Keratinocyte (primary cell): Measurements from ENCODE around the gene TPM2. TPM values are rescaled to one million over a fixed set of nuclear protein-coding genes. Genes with fewer than 3 reads are reported as not detected.

Source experiments
- DNase-seq: peaks from one replicate; pipeline ENCODE4 v3.0.0-alpha.2; 2011; ENCODE audit warnings: low read depth, missing footprints, low spot score
- FAIRE-seq: peaks from 2 replicates; lab custom pipeline; 2011; peaks lifted over from hg19 to GRCh38; lab: Jason Lieb, UNC
- H2AFZ ChIP-seq: 2 replicates; pipeline ENCODE4 v1.6.0; 2012; ENCODE audit warnings: low read length, control low read depth, inconsistent platforms; ENCODE audit not compliant: control insufficient read depth
- H3K27ac ChIP-seq: 2 replicates; pipeline ENCODE4 v1.5.1; 2011; ENCODE audit warnings: low read length; ENCODE audit not compliant: control insufficient read depth, insufficient read depth
- H3K27me3 ChIP-seq: 3 replicates; pipeline ENCODE4 v1.6.0; 2011; ENCODE audit warnings: low read length; ENCODE audit not compliant: control insufficient read depth, insufficient read depth; ENCODE audit errors: extremely low read depth
- H3K36me3 ChIP-seq, 2 experiments: 2 replicates in 1 of 2; 3 replicates in 1 of 2; pipeline ENCODE4 v1.5.1; 2011; ENCODE audit warnings: low read length in 2 of 2, mild to moderate bottlenecking in 1 of 2; ENCODE audit not compliant: control insufficient read depth in 2 of 2, insufficient read depth in 2 of 2; ENCODE audit errors: extremely low read depth in 1 of 2
- H3K4me1 ChIP-seq: 3 replicates; pipeline ENCODE4 v1.5.1; 2011; ENCODE audit warnings: low read length; ENCODE audit not compliant: control insufficient read depth, insufficient read depth; ENCODE audit errors: extremely low read depth
- H3K4me2 ChIP-seq: 3 replicates; pipeline ENCODE4 v1.6.0; 2011; ENCODE audit warnings: low read depth, low read length; ENCODE audit not compliant: control insufficient read depth, insufficient read depth; ENCODE audit errors: extremely low read depth
- H3K4me3 ChIP-seq, 3 experiments: fragments of 200-600 bp in 1 of 3; sonication (generic) in 1 of 3; 2 replicates in 2 of 3; 3 replicates in 1 of 3; pipeline ENCODE4 v1.5.1; 2011 to 2016; ENCODE audit warnings: low read length in 3 of 3, mild to moderate bottlenecking in 3 of 3, control low read depth in 2 of 3, inconsistent platforms in 1 of 3, low read depth in 1 of 3, mixed read lengths in 1 of 3, mixed run types in 1 of 3, moderate library complexity in 1 of 3; ENCODE audit not compliant: control insufficient read depth in 2 of 3, insufficient read depth in 2 of 3; ENCODE audit errors: extremely low read depth in 1 of 3
- H3K79me2 ChIP-seq: 2 replicates; pipeline ENCODE4 v1.6.0; 2012; ENCODE audit warnings: low read length; ENCODE audit not compliant: control insufficient read depth, insufficient read depth
- H3K9ac ChIP-seq: 3 replicates; pipeline ENCODE4 v1.6.0; 2011; ENCODE audit warnings: low read length; ENCODE audit not compliant: control insufficient read depth, insufficient read depth; ENCODE audit errors: extremely low read depth
- H3K9me1 ChIP-seq: 3 replicates; pipeline ENCODE4 v1.6.0; 2011; ENCODE audit warnings: low read length; ENCODE audit not compliant: control insufficient read depth, insufficient read depth; ENCODE audit errors: extremely low read depth
- H3K9me3 ChIP-seq: 2 replicates; pipeline ENCODE4 v1.5.1; 2012; ENCODE audit warnings: low read depth, low read length; ENCODE audit not compliant: control insufficient read depth
- H4K20me1 ChIP-seq: 3 replicates; pipeline ENCODE4 v1.6.0; 2011; ENCODE audit warnings: low read length; ENCODE audit not compliant: control insufficient read depth, insufficient read depth; ENCODE audit errors: extremely low read depth
- CTCF ChIP-seq, 3 experiments: IDR thresholded peaks in 1 of 3; conservative IDR thresholded peaks in 1 of 3; optimal IDR thresholded peaks in 1 of 3; 2 replicates in 2 of 3; 3 replicates in 1 of 3; pipeline versions ENCODE3 to v1.5.1; 2011; ENCODE audit warnings: low read length in 3 of 3, mild to moderate bottlenecking in 3 of 3, moderate library complexity in 2 of 3, control low read depth in 1 of 3, inconsistent platforms in 1 of 3; ENCODE audit not compliant: insufficient read depth in 2 of 3; ENCODE audit errors: extremely low read depth in 1 of 3
- EZH2 ChIP-seq: IDR thresholded peaks from one replicate; pipeline ENCODE4 v1.6.1; 2012; ENCODE audit warnings: inconsistent platforms, mild to moderate bottlenecking, low read length, moderate library complexity
- dilution Hi-C: fragments of 300-500 bp; cut with MboI; formaldehyde crosslinking; loops from one replicate; pipeline ENCODE4 v1.7.0; 2020; ENCODE audit warnings: low sequenced_read_pairs; ENCODE audit not compliant: extremely low pct_ligation_motif_present
- polyA plus RNA-seq, 5 experiments: library from polyadenylated mRNA; depleted of rRNA in 3 of 5; stranded (reverse) in 3 of 5; stranded (forward) in 1 of 5; unstranded in 1 of 5; fragments of >200 nt; gene quantifications; 1 replicate in 1 of 5; 2 replicates in 3 of 5; 3 replicates in 1 of 5; pipeline versions ENCODE4 v1.2.1 to v1.2.3, GENCODE V29; 2011 to 2012; ENCODE audit warnings: missing spikeins in 2 of 5, low read depth in 1 of 5, low replicate concordance in 1 of 5

Gene TPM2
- polyA plus RNA-seq, 1 donor (not counting 4 experiments of a cell fraction or from before 2014, with no cell fraction given), result 53.1 TPM

DNA sequence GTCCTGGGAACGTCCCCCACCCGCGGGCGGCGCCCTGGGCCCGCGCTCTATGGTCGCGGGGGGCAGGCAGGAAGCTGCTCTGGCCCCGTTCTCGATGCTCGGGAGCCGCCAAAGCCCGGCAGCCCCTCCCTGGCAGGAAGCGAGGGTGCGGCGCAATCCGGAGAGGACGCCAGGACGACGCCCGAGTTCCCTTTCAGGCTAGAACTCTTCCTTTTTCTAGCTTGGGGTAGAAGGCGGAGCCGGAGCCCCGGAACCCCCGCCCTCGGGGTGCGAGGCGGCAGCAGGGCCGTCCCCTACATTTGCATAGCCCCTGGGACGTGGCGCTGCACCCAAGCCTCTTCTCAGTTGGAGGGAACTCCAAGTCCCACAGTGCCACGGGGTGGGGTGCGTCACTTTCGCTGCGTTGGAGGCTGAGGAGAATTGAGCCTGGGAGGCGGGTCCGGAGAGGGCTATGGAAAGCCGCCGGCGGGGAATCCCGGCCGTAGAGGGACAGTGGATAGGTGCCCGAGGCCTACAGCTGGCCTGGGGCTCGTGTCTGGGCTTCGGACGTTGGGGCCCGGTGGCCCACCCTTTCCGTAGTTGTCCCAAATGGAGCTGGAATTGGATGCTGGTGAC is 42.6 kb upstream of the TPM2 start, which contains the start of the genes CREB3 and TLN1:
TSS of gene CREB3 (plus strand) at position 482 of the 615 bp plus-strand sequence. CDS start at position 589, 107 bp downstream.
TSS of gene TLN1 (minus strand) at position 11 of the 615 bp plus-strand sequence. CDS start 6,501 bp downstream, outside the sequence.
- H3K9ac ChIP-seq, result peak within 1 kb of the TSS; percentile 92
- DNase-seq (peak; percentile 92), FAIRE-seq (peak; percentile 57)
- peak within 1 kb of the TSS; percentile 97 for H3K4me2 ChIP-seq
- peaks cover 47% of the 10 kb centered on the region for H3K4me1 ChIP-seq
- peaks cover 20 to 23% of the 10 kb centered on the region in 2 experiments for H3K36me3 ChIP-seq
- peak within 1 kb of the TSS; percentile 85 for H3K27ac ChIP-seq
- H3K4me3 ChIP-seq, result peak within 1 kb of the TSS; percentile 65 to 95 (median 89)
- peaks cover 45% of the 10 kb centered on the region for H3K79me2 ChIP-seq
- dilution Hi-C loops, result no loop called here
- H3K27me3 ChIP-seq, result no peaks in the 10 kb centered on the region
- TF ChIP-seq EZH2 (no peak), CTCF (optimal IDR thresholded peaks at IDR 0.05 in 1 of 3, IDR thresholded peaks at IDR 0.05 in 1 of 3, conservative IDR thresholded peaks at IDR 0.05 in 1 of 3; ENCODE audit: extremely low read depth in 1 of 3, insufficient read depth in 2 of 3, low read length in 3 of 3) (peak in 1 of 3 experiments; percentile 51)
- H4K20me1 ChIP-seq, result peaks cover 23% of the 10 kb centered on the region
- H3K9me1 ChIP-seq, result peaks cover 7% of the 10 kb centered on the region
- peak within 1 kb of the TSS; percentile 87 for H2AFZ ChIP-seq
- no peaks in the 10 kb centered on the region for H3K9me3 ChIP-seq

DNA sequence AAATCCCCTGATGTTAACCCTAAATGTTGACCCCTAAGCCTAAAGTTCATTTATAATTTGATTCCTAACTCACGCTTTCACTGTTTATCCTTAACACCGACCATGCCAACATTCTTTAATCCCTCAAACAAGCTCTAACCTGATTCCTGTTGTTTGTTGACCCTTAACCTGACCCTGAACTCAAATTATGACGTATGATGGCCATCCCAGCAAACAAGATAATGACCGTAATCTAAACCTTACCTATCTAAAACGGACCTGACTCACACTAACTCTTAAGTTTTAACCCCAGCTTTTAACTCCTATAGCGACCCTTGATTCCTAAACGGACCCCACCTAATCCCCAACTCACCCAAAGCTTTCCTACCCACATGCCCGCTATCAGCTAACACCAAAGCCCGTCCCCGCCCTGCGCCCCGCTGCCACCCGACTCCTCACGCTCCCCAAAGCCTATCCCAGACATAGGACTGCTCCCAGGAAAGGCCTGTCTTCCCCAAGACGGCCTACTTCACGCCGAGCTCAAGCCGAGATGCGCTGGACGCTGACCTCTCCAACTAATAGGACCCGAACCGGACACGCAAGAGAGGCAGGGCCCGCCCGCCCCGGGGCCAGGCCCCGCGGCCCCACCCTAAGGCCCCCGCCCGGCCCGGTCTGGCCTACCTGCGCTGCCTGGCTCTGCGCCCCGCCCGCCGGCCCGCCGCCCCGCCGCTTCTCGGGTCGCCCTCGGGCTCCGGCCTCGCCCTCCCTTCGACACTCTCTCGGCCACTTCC is 41.9 kb upstream of the TPM2 start:
- FAIRE-seq, result no peak

More for the DNA sequence above, 41.9 kb upstream of the TPM2 start:
- Histone ChIP-seq H3K36me3 (peaks cover 13 to 19% of the 10 kb centered on the region in 2 experiments), H3K4me1 (peaks cover 47% of the 10 kb centered on the region), H3K27me3 (no peaks in the 10 kb centered on the region), H2AFZ (peak overlapping the region; percentile 79), H3K9ac (peak overlapping the region; percentile 92), H3K27ac (peak overlapping the region; percentile 85), H3K9me1 (peaks cover 7% of the 10 kb centered on the region), H3K9me3 (no peaks in the 10 kb centered on the region), H3K4me3 (peak overlapping the region; percentile 65 to 95 (median 89)), H4K20me1 (peaks cover 26% of the 10 kb centered on the region), H3K79me2 (peaks cover 51% of the 10 kb centered on the region), H3K4me2 (peak overlapping the region; percentile 95)
- TF ChIP-seq EZH2 (no peak), CTCF (optimal IDR thresholded peaks at IDR 0.05 in 1 of 3, IDR thresholded peaks at IDR 0.05 in 1 of 3, conservative IDR thresholded peaks at IDR 0.05 in 1 of 3; ENCODE audit: extremely low read depth in 1 of 3, insufficient read depth in 2 of 3, low read length in 3 of 3) (no peak)
- DNase-seq, result no peak
- dilution Hi-C loops, result no loop called here
